Measurements from ENCODE around the gene XCL2.

DNA sequence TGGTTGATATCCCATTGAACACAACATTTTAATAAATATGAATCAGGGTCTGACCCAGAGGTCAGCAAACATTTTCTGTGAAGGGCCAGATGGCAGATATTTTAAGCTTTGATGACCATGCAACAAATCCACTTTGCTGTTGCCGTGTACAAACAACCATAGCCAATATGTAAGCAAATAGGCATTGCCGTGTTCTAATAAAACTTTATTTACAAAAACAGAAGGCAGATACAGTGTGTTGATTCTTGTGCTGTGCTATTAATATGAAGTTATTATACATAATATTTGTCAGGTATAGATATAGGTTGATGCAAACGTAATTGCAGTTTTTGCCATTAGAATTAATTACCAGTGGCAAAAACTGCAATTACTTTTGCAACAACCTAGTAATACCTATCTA, 23.8 kb upstream of the XCL2 start:
- TF ChIP-seq, protein P1, sequence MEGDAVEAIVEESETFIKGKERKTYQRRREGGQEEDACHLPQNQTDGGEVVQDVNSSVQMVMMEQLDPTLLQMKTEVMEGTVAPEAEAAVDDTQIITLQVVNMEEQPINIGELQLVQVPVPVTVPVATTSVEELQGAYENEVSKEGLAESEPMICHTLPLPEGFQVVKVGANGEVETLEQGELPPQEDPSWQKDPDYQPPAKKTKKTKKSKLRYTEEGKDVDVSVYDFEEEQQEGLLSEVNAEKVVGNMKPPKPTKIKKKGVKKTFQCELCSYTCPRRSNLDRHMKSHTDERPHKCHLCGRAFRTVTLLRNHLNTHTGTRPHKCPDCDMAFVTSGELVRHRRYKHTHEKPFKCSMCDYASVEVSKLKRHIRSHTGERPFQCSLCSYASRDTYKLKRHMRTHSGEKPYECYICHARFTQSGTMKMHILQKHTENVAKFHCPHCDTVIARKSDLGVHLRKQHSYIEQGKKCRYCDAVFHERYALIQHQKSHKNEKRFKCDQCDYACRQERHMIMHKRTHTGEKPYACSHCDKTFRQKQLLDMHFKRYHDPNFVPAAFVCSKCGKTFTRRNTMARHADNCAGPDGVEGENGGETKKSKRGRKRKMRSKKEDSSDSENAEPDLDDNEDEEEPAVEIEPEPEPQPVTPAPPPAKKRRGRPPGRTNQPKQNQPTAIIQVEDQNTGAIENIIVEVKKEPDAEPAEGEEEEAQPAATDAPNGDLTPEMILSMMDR (conservative IDR thresholded peaks at IDR 0.05; ENCODE audit: low read depth, low read length) = no peak
- TF ChIP-seq POLR2A (IDR thresholded peaks at IDR 0.05; ENCODE audit: low read depth, low read length) = no peak
- no peak for TF ChIP-seq MXI1 (IDR thresholded peaks at IDR 0.05; ENCODE audit: borderline replicate concordance, low read depth, low read length)
- no peak for TF ChIP-seq MAFK (IDR thresholded peaks at IDR 0.05; ENCODE audit: low read depth, low read length)
